Measurements from ENCODE around the gene RLN3.

GRCh38 chr19:13992025-13992424 lies 35.9 kb upstream of the RLN3 start:
- no peak for TF ChIP-seq CTCF (IDR thresholded peaks at IDR 0.05)
- TF ChIP-seq POLR2AphosphoS5 (IDR thresholded peaks at IDR 0.05): no peak
- no peak for TF ChIP-seq POLR2A (IDR thresholded peaks at IDR 0.05)

Data from breast epithelium (tissue), 3 donors.